Mucosa of descending colon (tissue), 3 donors: Measurements from ENCODE around the gene MCHR1. TPM values are rescaled to one million over a fixed set of nuclear protein-coding genes. Genes with fewer than 3 reads are reported as not detected.
"Not testable (repeated sequence)": the region's sequence is repeated elsewhere in the genome, so short reads cannot be mapped to it uniquely, and the experiment has no call there.

Source experiments
- ATAC-seq: fragments of 200-7000 bp; cut with Tn5 transposase; one replicate; pipeline ENCODE4 v1.9.1; 2020; ENCODE audit warnings: mild to moderate bottlenecking, moderate library complexity
- DNase-seq, 3 donors: peaks; one replicate each; pipeline ENCODE4 v3.0.0-alpha.2; 2020
- H3K36me3 ChIP-seq: fragments of 200-600 bp; one replicate; pipeline ENCODE4 v1.8.0; 2021; ENCODE audit warnings: low read depth, mild to moderate bottlenecking
- H3K4me1 ChIP-seq: fragments of 200-600 bp; one replicate; pipeline ENCODE4 v1.8.0; 2021; ENCODE audit warnings: low read depth, mild to moderate bottlenecking
- H3K4me3 ChIP-seq: fragments of 200-600 bp; one replicate; pipeline ENCODE4 v1.8.0; 2021; ENCODE audit warnings: mild to moderate bottlenecking
- H3K9me3 ChIP-seq: fragments of 200-600 bp; one replicate; pipeline ENCODE4 v1.8.0; 2021; ENCODE audit warnings: mild to moderate bottlenecking
- intact Hi-C, 2 donors: fragments of 100-400 bp; cut with DNase I in 1 of 2; cut with micrococcal nuclease in 1 of 2; formaldehyde crosslinking; loops; one replicate each; pipeline versions ENCODE4 v1.11.0 to v1.11.1; 2022; cut with DNase I, micrococcal nuclease
- total RNA-seq, 3 donors: library from RNA; stranded (reverse); fragmentation: NEBNext Ultra II Directional in 2 of 3; extraction: Animal tissue kit (Norgen Biotek cat#: 25700) in 2 of 3; gene quantifications; one replicate each; pipeline versions ENCODE4 v1.2.1 to v1.2.4, GENCODE V29; 2021 to 2023
- TF ChIP-seq, protein P1 (sequence below): fragments of 200-600 bp; IDR thresholded peaks from one replicate; pipeline ENCODE4 v1.8.0; 2022; ENCODE audit warnings: antibody characterized with exemption, mild to moderate bottlenecking
- donor health status: DM: no; HTN: no; CAD: no; lungs with moderate emphysema.
- donor health status: DM: no; HTN: no; CAD: no.
- donor health status: DM: no; HTN: yes; CAD: no.

Gene MCHR1
- total RNA-seq, 3 donors from 2014 or later = 0.41 TPM; not detected in 2

DNA sequence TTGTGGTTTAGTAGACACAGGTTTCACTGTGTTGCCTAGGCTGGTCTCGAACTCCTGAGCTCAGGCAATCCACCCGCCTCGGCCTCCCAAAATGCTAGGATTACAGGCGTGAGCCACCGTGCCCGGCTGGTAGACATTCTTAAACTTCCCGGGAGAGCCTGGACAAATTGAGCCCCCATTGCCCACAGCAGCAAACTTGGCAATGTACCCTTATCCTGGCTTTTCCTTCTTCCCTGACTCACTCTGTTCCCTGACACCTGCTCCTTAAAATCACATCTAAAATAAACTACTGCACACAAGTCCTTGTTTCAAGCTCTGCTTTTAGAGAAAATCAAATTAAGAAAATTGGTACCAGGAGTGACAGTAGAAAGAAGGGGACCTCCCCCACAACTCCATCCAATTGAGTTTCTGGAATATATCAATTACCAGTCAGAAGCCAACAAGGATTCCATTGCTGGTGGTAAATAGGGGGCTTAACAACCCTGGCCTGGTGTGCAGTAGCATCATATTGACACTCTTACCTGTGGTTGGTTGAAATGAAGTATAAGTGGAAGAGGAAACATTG, 7.4 kb upstream of the MCHR1 start:
- H3K4me3 ChIP-seq = no peak overlapping the region
- no peak for DNase-seq
- no peaks in the 10 kb centered on the region for H3K9me3 ChIP-seq
- ATAC-seq = no peak
- TF ChIP-seq, protein P1, sequence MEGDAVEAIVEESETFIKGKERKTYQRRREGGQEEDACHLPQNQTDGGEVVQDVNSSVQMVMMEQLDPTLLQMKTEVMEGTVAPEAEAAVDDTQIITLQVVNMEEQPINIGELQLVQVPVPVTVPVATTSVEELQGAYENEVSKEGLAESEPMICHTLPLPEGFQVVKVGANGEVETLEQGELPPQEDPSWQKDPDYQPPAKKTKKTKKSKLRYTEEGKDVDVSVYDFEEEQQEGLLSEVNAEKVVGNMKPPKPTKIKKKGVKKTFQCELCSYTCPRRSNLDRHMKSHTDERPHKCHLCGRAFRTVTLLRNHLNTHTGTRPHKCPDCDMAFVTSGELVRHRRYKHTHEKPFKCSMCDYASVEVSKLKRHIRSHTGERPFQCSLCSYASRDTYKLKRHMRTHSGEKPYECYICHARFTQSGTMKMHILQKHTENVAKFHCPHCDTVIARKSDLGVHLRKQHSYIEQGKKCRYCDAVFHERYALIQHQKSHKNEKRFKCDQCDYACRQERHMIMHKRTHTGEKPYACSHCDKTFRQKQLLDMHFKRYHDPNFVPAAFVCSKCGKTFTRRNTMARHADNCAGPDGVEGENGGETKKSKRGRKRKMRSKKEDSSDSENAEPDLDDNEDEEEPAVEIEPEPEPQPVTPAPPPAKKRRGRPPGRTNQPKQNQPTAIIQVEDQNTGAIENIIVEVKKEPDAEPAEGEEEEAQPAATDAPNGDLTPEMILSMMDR = no peak
- H3K36me3 ChIP-seq = no peaks in the 10 kb centered on the region
- intact Hi-C loops = no loop called here
- no peaks in the 10 kb centered on the region for H3K4me1 ChIP-seq

DNA sequence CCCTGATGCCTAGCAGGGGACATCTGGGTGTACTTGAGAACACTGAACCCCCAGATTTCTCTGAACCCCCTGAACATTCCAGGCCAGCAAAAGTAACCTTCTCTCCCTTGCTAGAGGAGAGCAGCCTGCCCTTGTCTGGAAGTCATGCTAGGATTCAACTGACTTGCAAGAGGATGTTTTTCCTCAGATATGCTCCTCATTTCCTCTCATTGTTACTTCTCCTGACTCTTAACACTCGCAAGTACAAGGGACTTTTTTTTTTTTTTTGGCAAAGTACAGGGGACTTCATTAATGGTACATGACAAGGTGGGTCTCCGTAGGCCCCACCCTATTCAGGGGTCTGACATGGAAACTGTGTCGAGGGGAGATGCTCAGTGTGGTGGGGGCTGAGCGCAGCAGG, 6.3 kb upstream of the MCHR1 start:
- no peaks in the 10 kb centered on the region for H3K9me3 ChIP-seq
- ATAC-seq (no peak), DNase-seq (no peak)
- intact Hi-C loops = no loop called here
- H3K4me3 ChIP-seq = no peak overlapping the region
- H3K36me3 ChIP-seq = no peaks in the 10 kb centered on the region
- H3K4me1 ChIP-seq = no peaks in the 10 kb centered on the region
- TF ChIP-seq, protein P1 = no peak

DNA sequence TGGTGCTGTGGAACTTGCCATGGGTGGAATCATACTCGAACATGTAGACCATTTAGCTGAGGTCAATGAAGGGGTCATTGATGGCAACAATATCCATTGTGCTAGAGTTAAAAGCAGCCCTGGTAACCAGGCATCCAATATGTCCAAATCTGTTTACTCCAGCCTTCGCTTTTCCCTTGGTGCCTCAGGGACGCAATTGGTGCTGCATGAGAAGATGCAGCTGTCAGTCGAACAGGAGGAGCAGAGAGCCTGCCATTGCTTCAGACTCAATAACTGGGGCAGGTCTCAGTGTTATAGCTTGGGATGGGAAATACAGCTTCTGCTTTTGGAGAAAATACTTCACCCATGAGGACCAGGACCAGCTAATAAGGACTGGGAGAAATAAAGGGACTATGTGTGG, 5.0 kb upstream of the MCHR1 start:
- H3K9me3 ChIP-seq = no peaks in the 10 kb centered on the region
- H3K4me3 ChIP-seq = no peak overlapping the region
- no peaks in the 10 kb centered on the region for H3K36me3 ChIP-seq
- intact Hi-C loops = no loop called here
- TF ChIP-seq, protein P1 = no peak
- no peak for ATAC-seq
- DNase-seq = no peak
- H3K4me1 ChIP-seq = no peaks in the 10 kb centered on the region

DNA sequence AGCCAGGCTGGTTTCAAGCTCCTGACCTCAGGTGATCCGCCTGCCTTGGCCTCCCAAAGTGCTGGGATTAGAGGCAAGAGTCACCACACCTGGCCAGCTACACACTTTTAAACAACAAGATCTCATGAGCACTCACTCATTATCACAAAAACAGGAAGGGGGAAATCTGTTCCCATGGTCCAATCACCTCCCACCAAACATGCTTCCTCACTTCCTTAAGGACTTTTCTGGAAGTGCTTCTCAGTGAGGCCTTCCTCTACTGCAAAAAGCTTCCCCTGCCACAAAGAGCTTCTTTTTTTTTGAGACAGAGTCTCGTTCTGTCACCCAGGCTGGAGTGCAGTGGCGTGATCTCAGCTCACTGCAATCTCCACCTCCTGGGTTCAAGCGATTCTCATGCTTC, 3.1 kb upstream of the MCHR1 start:
- ATAC-seq, intact Hi-C loops, H3K4me3 ChIP-seq, H3K9me3 ChIP-seq, DNase-seq, H3K36me3 ChIP-seq, H3K4me1 ChIP-seq: not testable (repeated sequence)

DNA sequence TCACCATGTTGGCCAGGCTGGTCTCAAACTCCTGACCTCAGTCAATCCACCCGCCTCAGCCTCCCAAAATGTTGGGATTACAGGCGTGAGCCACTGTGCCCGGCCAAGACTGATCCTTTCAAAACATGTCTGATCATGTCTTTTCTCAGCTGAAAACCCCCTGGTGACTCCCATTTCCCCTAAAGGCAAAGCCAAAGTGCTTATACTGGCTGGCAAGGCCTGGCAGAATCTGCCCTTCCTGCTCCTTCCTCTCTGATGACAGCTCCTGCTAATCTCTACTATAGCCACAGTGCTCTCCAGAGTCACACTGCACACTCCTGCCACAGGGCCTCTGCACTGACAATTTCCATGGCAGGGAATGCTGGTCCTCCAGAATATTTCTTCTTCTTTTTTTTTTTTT, 2.6 kb upstream of the MCHR1 start:
- TF ChIP-seq, protein P1 = no peak
- H3K36me3 ChIP-seq = no peaks in the 10 kb centered on the region
- no peak overlapping the region for H3K4me3 ChIP-seq
- H3K9me3 ChIP-seq = no peaks in the 10 kb centered on the region
- DNase-seq (no peak), ATAC-seq (no peak)
- H3K4me1 ChIP-seq = no peaks in the 10 kb centered on the region
- intact Hi-C loops = no loop called here

DNA sequence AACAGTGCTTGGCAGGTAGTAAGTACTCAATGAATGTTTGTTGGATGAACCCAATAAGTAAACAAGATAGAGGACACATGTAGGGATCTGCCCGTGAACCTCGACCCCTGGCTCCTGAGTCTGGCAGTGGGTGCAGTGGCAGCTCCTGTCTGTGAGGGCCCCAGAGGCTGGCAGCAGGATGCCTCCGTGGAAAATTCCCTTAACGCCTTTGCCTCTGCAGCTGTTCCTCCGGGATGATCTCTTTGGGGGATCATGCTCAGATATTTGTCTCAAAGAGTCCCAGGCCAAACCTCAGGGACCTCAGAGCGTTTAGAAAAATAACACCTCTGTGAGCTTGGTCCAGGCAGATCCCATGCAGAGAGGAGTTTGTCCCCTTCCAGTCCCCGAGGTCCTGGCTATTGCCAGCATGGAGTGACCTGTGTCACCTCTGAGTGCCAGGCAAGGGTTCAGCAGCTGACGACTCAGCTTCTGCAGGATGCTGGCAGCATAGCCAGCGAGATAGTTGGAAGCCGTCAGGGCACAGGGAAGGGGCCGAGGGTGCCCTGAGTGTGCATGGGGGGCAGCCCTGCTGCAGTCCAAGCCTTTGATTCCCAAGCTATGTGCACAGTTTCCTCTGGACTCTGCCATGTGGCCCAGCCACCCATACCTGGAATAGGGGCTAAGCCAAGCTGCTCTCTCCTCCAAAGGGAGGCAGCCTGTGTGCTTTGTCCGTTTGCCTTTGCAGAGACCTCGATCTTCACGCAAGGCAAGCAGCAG, 613 bp upstream of the MCHR1 start:
- DNase-seq = no peak
- ATAC-seq = no peak
- Histone ChIP-seq H3K4me3 (no peak overlapping the region), H3K4me1 (peaks cover 3% of the 10 kb centered on the region), H3K36me3 (no peaks in the 10 kb centered on the region), H3K9me3 (no peaks in the 10 kb centered on the region)
- TF ChIP-seq, protein P1 = no peak
- intact Hi-C loops = no loop called here
